Stimulated activated naive CD8-positive, alpha-beta T cell treated with anti-CD3 and anti-CD28 coated beads, Interleukin-15, Interleukin-2, amounts not matched to agents 100 U/mL and 50 U/mL, for 24 hours (primary cell): ENCODE results near the gene VAC14.
A peak's percentile ranks its signal among the peaks of the same experiment; 100 is the strongest.

Source experiments
- ATAC-seq: fragments of 150-1000 bp; cut with Tn5 transposase; one replicate; pipeline ENCODE4 v1.10.0; 2021
- DNase-seq: peaks from one replicate; pipeline ENCODE4 v3.0.0; 2021

Gene VAC14

DNA sequence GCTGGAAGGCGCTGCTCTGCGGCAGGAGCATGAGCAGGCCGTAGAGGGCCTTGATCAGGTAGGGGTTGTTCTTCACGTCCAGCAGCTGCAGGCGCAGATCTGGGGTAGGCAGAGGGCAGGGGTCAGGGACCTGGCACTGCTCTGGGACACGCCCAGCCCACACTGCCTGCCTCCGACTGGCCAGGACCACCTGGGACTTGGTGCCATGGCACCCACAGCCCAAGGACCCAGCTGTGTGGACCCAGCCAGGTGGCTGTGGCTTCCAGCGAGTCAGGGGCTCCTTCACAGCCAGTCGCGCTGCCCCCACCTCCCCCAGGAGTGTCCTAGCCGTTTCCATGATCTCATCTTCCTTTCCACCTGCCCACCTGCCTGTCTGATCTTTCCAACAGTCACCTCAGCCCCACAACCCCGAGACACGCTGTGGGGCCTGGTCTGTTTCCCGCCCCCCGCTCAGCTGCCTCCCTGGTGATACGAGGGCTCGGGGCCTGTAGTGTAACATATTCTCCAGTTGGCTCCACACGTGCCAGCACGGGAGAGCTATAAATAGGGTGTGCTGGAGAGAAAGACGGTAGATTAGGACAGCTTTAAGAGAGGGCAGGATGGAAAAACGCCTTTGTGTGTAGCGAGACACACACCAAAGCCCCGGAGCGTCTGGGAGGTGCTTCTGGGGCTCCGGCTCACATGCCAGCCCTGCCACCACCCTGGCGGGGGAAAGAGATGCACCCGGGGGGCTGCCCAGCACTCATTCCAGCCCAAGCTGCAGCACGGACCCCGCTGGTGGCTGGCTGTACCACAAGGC lies 107.9 kb downstream of the VAC14 start:
- DNase-seq (no peak), ATAC-seq (no peak)

DNA sequence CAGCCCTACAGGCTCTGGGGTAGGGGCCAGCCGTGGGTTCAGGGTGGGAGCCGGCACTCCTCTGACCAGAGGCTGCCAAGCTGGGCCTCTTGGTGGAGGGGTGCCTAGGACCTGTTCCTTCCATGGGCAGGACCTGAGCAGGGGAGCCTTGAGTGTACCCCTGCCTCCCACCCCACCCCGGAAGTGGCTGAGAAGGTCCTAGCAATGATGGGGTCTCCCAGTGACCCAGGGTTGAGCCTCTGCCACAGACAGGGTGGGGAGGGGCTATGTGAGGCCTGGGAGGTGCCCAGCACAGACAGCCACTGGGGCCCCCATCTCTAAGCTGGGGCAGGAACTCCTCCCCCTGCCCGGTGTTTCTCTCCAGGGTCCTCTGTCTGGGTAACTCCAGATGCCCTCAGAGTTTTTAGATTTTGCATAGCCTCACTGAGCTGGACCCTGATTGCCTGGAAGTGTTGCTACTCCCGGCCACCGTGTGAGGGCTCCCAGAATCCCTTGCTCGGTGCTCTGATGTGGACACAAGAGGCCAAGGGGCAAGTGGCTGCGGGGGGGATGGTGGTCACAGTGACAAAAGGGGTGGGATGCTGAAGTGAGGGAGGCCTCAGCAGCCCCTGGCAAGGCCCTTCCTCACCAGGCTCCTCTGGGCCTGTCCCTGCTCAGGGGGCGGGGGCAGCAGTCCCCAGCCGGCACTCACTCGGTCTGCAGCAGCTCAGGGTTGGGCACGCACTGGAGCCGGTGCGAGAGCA lies 108.7 kb downstream of the VAC14 start:
- ATAC-seq (no peak), DNase-seq (no peak)

GRCh38 chr16:70691223-70692129 lies 109.5 kb downstream of the VAC14 start:
- DNase-seq (no peak), ATAC-seq (no peak)

DNA sequence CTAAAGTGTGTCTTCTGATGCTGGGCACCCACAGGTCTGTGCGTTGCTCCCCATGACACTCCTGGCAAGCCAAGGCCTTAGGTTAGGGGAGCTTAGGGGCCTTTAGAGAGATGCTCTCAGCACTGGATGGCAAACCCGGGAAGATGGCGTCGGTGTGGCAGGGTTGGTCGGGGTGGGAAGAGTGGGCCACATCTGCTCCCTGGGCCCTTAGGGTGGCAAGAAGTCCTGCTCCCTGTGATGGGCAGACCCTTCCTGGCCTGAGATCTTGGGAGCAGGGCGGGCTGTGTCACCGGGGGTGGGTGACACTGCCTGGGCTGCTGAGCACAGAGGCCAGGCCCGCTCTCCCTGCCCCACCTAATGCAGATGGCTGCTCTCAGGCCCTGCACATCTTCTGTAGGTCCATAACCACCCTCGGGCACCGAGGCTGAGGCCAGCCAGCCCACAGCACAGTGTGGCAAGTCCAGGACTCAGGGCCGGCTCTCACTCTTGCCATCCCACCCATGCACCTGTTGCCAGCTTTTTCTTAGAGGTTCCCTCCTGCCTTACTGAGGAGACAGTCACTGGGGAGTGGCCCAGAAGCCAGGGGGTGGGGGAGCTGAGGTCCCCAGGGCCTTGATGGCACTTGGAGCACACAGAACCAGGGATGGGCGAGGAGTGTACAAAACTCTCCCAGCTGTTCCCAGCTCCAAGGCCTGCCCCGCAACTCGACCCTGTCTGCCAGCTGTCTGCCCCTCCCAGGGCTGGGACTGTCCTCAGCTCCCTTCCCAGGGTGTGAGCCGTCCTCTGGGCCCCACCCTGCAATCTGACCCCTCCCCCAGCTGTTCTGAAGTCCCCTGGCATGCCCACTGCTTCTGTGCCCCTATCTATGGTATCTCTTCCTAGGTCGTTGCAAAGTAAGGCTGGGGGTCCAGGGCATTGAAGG lies 110.7 kb downstream of the VAC14 start:
- no peak for DNase-seq
- no peak for ATAC-seq

- ATAC-seq (no peak), DNase-seq (no peak)
Measured at GRCh38 chr16:70689035-70689969, 111.7 kb downstream of the VAC14 start.

GRCh38 chr16:70688246-70688742 lies 112.7 kb downstream of the VAC14 start:
- no peak for ATAC-seq

GRCh38 chr16:70687671-70688245 lies 113.2 kb downstream of the VAC14 start:
- ATAC-seq (no peak), DNase-seq (no peak)

More at GRCh38 chr16:70688246-70688742, 112.7 kb downstream of the VAC14 start:
- no peak for DNase-seq

- ATAC-seq = no peak
- DNase-seq = no peak
Measured at GRCh38 chr16:70687102-70687511, 113.9 kb downstream of the VAC14 start.

GRCh38 chr16:70686376-70687101 lies 114.4 kb downstream of the VAC14 start:
- no peak for DNase-seq
- peak; percentile 2 for ATAC-seq

DNA sequence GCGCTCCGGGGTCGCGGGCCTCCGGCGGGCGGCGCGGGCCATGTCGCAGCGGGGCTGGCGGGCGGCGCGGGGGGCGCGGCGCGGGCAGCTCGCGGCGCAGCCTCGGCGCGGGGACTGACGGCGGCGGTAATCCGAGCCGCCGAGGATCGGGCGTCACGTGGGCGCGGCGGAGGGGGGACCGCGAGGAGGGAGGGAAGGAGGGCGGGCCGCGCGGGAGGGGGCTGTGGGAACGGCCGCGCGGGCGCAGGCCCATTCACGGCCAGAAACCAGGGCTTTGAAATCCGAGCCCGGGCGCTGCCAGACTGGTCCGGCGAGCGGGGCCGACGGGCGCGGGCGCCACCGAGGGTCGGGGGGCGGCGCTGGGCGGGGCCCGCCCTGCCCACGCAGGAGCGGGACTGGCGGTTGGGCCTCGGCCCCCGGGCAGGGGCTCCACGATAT lies 115.0 kb downstream of the VAC14 start, which contains the start of gene MTSS2:
TSS of gene MTSS2 (minus strand) at position 116 of the 438 bp plus-strand sequence. CDS start 262 bp downstream, outside the sequence.
- ATAC-seq = peak; percentile 14
- peak; percentile 57 for DNase-seq

DNA sequence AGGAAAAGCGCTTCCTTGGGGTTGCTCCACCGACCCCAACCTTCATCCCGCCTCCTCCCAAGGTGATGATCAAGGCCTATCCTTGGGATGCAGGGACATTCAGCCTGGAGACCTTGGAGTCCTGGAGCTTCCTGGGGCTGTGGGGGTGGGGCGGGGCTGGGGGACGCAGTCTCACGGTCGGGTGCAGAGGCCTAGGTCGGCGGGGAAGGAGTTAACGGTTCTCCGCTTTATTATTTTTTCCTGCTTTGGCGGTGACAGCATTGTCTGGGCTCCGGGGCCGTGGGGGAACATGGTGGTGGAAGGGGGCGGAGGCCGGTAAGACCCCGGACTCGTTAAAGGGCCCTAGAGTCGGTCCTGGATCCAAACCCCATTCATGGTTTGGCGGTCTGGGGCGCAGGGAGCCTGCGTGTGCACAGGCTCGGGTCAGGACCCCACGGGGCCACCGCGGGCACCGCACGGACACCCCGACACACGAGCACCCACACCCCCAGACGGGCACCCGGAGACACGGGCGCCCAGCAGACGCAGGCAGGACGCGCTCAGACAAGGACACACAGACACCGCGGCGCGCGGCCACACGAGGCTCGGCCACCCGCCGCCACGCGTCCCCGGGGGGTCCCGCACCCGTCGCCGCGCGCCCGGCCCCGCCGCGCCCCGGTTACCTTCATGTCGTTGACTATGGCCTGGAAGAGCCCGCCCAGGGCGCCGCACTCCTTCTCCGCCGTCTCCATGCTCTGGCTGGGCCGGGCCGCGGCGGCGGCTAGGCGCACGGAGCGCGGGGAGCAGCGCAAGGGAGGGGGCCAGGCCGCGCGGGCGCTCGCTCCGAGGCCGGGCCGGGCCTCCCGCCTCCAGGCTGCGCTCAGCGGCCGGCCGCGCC lies 115.7 kb downstream of the VAC14 start:
- DNase-seq (peak; percentile 27), ATAC-seq (peak; percentile 28)

- ATAC-seq (no peak), DNase-seq (no peak)
Measured at GRCh38 chr16:70684146-70685060, 116.6 kb downstream of the VAC14 start.

GRCh38 chr16:70683146-70683944 lies 117.6 kb downstream of the VAC14 start:
- DNase-seq (no peak), ATAC-seq (no peak)

GRCh38 chr16:70682239-70683145 lies 118.5 kb downstream of the VAC14 start:
- ATAC-seq (no peak), DNase-seq (no peak)
